ENCODE data around the gene H3-3A.

H3-3A gene

DNA sequence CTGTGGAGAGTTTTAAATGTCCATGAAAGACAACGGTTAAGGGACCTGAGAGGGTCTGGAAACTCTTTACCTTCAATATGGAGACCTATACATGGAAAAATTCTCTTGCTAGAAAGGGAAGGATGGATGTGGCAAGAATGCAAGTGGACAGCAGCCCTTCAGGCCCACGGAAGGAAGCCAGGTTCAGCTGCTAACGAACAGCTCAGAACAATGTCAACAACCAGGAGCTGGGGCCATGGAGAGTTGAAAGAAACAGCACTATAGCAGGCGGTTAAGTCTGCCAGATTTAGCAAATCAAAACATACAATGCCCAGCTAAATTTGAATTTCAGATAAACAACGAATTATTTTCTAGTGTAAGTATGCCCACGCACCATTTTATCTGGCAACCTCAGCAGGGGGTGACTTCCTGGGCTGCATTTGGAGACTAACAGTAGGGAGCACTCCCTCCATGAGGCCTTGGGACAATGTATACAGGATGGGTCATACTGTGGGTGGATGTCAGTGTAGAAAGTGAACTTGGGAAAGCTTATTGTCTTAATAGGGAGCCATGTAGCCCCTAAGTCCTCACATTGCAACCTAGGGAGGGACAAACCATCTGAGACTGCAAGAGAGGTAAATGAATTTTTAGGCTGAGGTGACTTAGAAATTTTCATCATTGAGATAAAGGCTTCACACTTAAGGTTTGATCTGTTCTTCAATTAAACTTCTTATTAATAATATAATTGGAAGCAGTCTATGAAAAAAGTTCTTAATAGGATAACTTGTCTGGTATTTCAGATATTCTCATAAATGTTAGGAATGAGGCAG lies 7.8 kb upstream of the H3-3A start:
- DNase-seq (ENCODE audit: low read depth) = no peak

DNA sequence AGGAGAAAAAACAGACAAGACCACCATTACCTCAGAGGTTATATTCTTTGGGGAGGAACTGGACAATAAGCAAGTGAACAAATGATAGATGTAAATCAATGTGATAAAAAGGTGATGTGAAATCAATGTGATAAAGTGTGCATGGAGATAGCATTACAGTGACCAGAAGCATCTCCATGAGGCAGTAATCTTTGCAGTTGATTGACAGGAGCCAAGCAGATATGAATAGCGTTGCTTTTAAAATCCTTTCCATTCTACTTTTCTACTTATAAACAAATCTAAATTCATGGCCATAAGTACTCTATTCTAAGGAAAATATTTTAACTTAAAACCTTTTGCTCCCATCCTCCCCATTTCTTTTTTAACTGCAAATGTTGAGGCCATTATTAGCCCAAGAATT lies 2.8 kb upstream of the H3-3A start:
- DNase-seq (ENCODE audit: low read depth) = no peak

DNA sequence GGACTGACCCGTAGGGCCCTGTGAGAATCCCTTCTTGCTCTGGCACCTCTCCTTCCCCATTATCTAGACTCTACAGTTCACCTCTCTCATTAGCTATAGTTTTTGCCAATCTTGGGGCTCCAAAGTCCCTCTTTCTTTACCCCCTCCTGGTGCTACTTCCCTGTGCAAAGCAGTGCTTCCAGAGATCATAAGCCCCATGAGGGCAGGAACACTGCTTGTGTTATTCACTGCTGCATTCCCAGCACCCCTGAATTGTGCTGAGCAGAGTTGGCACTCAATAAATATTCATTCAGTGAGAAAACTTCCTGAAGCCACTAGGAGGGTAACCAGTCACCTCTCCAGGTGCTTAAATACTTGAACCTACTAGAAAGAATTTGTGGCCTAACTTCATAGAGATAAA lies 2.1 kb upstream of the H3-3A start:
- no peak for DNase-seq (ENCODE audit: low read depth)

DNA sequence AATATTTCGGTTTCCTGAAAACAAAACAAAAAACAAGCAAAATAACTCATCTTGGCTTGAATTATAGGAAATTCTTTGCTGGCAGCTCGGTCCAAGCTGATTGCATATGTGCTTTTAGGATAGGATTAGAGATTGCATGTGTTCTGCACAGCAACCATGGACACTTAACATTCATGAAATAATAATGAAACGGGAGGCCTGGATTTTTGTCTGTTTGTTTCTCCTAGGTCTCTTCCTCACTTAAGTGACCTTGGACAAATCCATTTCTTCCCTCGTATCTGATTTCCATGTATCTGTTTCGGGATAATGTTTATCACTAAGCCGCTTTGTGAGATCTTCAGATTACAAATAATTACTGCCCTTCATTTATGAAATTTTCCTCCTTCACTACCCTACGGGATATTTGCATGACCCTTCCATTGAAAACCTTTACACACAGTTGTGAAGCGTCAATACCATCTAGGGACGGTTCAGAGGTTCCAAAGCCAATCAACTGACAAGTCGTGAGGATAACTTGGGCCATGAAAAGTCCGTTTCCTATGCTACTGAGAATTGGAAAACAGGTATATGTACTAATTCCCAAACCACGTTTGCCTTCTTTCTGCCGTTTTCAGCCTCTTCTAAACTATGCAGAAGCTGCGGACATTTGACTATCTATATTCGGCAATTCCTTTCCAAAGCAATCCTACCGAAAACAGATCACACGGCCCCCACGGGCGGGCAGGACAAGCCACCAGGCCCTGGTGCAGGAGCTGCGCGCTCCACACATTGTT lies 1.3 kb upstream of the H3-3A start:
- DNase-seq (ENCODE audit: low read depth) = no peak

DNA sequence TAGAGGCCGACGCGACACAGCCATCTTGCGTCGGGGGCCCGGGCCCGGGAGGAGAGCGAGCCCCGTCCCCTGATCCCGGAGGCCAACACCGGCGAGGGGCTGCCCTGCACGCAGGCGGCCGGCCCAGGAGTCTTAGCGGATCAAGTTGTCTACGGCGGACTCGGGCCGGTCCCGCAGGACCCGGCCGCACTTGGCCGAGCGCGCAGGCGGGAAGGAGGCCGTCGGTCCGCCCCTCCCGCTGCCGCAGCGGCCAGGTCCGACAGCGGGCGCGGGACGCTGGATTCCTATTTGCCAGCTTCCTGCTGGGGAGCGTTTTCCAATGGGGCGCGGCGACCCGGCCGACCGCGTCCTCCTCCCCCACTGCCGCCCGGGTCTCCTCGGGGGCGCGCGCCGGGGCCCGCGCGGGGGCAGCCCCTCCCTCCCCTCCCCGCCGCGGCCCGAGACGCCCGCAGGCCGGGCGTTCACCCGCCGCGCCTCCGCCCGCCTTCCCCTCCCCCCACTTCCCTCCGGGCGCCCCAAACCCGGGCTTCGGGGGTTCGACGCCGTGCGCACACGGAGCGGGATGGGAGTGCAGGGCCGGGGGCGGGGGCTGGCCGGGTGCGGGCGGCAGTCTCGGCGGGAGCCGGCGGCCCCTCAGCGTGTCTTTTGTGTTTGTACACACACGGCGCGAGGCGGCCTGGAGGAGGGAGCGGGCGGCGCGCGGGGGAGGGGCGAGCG lies 517 bp upstream of the H3-3A start:
- peak; percentile 85 for DNase-seq (ENCODE audit: low read depth)

DNA sequence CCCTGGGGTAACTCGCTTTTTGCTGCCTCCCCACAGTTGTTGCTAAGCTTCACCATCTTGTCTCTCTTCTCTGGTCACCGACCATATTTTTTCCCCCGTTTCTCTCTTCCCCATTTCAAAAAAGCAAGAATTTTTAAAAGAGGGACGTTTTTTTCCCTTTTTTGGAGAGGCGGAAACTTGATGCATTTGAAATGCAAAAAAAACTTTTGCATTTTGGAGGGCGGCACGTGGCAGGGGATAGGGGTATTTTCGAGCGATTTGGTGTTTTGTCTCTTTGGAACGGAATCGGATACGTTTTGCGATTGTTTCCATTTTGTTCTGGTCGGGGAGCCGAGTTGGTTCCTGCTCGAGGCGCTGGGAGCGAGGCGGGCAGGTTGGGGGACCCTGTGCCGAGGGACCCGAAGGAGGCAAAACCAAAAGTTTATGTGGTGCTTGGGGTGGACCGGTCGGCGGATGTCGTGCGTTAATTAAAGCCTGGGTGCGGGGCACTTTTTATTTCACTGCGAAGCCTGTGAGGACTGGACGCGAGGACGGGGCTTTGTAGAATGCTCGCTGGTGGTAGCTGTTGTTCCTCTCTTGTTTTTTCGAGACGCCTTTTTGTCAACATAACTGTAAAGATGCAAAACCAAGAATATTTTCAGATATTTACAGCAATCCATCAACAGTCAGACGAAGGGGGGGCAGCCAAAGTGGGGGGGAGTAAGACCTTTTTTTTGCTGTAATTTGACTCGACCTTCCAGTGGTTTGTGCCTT lies 884 bp downstream of the H3-3A start:
- DNase-seq (ENCODE audit: low read depth) = peak; percentile 65

DNA sequence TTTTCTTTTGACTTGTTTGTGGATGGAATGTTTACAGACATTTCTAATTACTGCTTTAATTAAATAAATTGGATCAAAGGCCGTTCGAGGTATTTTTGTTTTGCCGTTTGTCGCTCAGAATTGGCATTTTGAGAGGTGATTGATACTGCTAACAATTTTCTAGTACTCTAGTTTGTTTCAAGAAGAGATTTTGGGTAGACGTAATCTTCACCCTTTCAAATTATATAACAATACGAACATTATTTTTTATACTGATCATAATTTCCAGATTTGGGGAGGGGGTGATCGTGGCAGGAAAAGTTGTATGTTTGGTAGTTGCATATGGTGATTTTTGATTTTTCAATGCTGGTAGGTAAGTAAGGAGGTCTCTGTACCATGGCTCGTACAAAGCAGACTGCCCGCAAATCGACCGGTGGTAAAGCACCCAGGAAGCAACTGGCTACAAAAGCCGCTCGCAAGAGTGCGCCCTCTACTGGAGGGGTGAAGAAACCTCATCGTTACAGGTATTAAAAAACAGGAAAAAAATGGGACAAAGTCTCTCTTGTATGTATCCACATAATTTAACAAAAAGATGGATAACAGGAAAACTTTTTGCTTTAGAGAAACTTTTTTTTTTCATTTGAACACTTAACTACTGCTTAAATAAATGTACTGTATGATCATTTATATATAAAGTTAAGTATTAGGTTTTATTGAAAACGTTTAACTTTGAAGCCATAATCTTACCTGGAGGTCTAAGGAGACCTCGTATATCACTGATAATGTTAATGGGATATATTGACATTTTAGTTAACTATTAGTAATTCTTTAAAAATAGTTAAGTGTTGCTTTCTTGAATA lies 1.7 kb downstream of the H3-3A start:
- DNase-seq (ENCODE audit: low read depth) = peak; percentile 52

DNA sequence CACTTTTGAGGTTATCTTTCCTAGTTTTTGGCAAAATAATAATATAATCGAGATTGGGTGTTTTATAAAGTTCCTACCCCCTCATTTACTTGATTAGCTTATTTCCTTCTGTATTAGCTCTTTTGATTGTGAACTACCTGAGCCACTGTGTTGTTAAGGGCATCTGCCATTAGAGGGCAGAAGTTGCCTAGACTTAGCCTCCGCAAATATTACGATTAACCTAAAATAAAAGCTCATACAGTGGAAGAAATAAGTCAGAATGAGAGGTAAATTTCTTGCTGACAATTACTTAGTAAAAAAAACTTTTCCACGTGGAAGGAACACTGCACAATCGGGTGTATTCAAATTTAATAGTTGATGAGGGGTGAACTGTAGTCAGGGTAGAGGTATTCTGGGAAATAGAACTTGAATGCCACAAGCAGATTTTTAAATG lies 2.3 kb downstream of the H3-3A start:
- peak; percentile 77 for DNase-seq (ENCODE audit: low read depth)

DNA sequence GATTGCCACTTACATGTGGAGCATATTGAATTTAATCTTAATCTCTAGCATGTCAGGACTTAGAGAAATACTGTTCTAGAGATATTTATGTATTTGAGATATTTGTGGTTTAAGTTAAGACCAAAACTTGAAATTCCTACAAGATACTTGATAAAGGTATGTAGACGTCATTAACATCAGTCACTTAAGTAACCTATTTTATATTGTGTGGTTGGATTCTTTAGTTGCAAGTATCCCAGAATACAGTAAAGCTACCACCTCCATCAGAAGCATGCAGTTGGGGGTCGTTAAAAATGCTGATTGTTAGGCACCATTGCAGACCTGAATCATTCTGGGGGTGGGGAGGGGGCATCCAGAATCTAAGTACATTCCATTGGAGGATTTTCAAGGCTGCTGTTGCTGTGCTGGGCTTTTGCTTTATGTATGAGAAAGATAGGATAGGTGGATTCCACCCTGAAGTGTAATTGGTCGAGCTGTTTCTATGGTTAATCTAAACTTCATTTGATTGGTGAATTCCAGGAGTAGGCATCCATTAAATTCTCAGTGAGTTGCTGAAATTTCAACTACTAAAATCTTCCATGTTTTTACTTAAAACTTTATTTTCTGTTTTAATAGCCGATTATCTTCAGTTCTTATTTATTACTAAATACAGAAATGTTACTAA lies 4.0 kb downstream of the H3-3A start:
- peak; percentile 25 for DNase-seq (ENCODE audit: low read depth)

DNA sequence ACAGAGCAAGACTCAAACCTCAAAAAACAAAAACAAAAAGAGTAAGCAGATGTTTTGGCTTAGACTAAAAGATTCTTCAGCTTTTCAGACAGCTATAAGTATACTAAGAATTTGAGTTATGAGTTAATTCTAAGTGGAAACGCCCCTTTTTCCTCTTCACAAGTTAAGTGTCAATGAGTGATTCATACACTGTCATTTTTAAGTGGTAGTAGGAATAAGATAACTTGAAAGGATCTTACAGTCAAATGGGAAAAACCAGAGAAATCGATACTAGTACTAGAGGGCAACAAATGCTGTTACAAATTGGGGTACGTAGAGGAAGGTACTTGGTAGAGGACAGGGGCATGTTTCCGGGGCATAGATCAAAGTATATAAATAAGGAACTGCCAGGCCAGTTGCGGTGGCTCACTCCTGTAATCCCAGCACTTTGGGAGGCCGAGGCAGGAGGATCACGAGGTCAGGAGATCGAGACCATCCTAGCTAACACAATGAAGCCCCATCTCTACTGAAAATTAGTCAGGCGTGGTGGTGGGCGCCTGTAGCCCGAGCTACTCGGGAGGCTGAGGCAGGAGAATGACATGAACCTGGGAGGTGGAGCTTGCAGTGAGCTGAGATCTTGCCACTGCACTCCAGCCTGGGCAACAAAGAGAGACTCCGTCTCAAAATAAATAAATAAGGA lies 7.4 kb downstream of the H3-3A start:
- no peak for DNase-seq (ENCODE audit: low read depth)

DNA sequence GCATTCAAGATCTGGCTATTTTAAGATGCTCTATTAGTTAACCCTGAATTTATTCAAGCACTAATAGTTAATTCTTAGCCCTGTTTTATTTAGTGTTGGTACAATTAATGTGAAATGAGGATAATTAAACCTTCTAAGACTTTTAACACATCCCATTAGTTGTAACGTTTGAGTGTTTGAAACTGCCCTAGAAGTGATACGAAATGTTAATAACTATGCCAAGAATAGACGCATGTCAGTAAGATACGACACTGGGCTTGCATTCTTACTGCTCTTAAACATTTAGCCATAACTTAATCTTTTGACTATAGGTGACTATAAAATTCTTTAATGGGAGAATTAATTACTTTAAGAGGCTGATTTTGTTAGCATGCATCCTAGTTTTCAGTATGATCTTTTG lies 9.8 kb downstream of the H3-3A start:
- no peak for DNase-seq (ENCODE audit: low read depth)

DNA sequence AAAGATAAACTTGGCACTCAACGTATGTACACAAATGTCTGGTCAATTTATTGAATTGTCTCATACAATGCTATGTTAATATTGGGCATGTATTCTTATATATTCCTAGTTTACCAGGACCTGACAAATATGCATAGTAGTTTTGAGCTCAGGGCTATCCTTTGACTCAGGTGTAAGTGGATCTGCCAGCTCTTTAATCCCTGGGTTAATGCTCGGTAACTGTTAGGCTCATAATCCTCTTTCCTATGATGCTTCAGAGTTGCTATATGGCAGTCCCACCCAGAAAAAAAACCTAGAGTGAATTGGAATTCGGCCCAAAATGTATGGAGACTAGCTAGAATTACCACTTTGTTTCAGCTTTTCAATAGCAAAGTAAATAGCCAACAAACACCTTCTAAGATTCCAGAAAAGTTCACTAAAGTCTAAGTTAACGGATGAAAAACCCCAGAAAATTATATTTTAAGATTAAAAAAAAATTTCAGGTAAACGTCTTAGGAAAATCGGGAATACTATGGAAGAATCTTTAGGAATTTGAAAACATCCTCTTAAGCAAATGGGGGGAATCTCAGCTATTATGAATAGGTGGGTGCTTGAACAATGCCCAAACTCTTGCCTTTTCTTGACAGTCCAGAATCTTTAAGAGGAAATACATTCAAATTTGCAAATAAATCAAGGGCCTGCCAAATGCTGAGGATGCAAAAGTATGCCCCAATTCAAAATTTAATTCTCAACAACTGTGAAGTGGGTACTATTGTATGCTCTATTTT lies 10.9 kb downstream of the H3-3A start:
- DNase-seq (ENCODE audit: low read depth) = no peak

DNA sequence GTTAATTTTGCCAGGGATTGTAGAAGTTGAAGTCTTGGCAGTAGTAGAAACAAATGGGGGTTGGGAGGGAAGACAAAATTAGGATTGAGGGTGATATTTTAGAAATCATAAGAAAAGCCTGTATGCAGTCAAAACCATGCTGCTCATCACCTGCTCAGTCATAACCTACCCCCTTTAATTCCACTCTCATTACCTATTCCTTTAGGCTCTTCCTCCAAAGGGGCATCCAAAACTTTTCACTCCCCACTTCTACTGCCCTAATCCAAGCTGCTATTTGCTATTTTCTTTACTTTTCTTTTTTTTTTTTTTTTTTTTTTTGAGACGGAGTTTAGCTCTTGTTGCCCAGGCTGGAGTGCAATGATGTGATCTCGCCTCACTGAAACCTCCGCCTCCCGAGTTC lies 11.5 kb downstream of the H3-3A start:
- DNase-seq (ENCODE audit: low read depth) = no peak

DNA sequence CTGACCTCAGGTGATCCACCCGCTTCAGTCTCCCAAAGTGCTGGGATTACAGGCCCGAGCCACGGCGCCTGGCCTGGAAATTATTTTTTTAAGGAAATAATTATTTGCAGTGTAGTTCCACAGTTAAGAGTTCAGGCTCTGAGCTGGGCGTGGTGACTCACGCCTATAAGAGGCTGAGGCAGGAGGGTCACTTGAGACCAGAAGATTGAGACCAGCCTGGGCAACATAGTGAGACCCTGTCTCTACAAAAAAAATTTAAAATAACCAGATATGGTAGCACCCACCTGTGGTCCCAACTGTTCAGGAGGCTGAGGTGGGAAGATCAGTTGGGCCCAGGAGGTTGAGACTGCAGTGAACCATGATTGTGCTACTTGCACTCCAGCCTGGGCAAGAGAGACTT lies 13.9 kb downstream of the H3-3A start:
- no peak for DNase-seq (ENCODE audit: low read depth)

DNA sequence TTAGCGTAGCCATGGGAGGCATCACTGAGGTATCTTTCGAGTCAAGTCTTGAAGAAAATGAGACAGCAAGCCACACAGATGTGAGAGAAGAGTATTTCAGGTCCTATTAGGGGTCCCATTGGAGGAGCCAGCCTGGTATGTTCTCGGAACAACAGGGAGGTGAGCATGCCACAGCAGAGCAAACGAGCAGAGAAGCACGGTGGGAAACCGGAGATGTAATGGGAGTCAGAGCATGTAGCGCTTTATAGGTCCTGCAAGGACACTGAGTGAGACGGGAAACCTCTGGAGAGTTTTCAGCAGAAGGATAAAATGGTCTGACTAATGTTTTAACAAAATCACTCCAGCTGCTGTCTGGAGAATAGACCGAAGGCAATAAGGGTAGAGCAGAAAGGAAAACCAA lies 15.9 kb downstream of the H3-3A start:
- DNase-seq (ENCODE audit: low read depth) = no peak

DNA sequence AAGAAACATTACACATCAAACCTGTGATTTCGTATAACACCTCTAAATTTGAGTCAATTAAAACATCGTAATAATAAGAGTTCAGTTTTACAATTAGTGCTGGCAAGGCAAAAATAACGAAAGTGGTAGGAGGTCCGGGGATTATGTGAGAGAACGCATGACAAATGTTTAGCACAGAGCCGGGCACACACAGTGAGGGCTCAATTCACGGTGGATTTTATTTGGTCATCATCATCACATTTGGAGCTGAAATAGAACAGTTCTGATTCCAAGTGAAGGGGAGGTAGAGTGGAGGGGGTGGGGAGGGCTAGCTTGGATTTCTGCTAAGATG lies 20.0 kb downstream of the H3-3A start:
- DNase-seq (ENCODE audit: low read depth) = no peak

DNA sequence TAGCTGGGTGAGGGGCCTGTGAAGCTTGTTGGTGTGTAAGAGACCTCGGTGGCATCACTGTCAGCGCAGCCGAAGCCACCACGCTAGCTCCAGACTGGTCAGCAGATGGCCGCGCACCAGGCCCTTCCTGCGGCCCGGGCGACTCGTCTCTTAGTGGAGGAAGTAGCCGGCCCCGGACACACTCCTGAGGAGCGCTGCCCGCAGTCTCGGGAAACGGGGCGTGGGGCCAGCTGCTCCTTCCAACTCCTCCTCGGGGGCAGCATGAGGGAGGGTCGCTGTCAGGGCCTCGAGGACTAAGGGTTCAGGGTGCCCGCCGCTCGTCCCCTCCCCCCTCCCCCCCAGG lies 20.4 kb downstream of the H3-3A start:
- peak; percentile 74 for DNase-seq (ENCODE audit: low read depth)

DNA sequence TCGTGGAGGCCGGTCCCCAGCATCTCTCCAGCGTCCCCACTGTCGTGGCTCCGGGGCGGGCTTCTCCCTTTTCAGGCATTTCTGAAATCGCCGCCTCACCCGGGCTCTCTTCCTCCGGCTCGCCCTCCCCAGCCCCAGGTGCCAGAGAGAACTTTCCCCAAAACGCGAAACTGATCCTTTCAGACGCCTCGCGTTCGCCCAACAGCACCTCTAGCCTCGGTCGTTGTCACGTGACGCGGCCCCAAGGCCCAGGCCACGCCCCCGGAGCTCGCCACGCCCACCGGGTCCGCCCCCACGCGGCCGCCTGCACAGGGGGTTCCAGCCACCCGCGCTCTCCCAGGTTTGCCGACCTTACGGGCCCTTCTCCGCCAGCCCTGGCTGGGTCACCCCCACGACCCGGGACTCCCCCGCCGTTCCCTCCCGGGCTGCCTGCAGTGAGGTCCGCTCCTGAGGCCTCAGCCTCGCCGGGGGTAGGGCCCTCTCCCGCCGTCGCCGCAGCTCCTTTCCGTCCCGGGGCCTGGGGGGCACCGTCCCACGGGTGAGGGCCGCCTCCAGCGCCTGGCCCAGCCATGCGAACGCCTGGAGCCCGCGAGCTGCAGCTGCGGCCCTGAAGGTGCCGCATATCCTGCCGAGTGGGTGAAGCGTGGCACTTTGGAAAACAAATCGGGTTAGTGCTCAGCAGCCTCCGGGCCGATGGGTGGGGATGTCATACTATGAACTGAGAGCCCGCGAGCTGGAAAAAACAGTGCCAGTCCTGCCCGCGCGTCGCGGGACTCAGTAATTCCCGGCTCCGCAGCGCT lies 21.0 kb downstream of the H3-3A start:
- peak; percentile 88 for DNase-seq (ENCODE audit: low read depth)

All from ELR (cell line).